ENCODE data around the gene PSME2. TPM values are rescaled to one million over a fixed set of nuclear protein-coding genes. Genes with fewer than 3 reads are reported as not detected.

Gene PSME2
- total and polyA plus RNA-seq, 2 of the 13 experiments (the other 11 are each of a cell fraction or from before 2014, with no cell fraction given): 332 to 716 TPM

- TF ChIP-seq TRIM22 (IDR thresholded peaks at IDR 0.05) (no peak), ZNF296 (CRISPR knock-in tag; conservative IDR thresholded peaks at IDR 0.05) (no peak), CENPT (CRISPR knock-in tag; IDR thresholded peaks at IDR 0.05; ENCODE audit: low read depth) (0 out of 2 replicates have a peak, but pooled peaks have one; percentile 18), PRMT3 (CRISPR knock-in tag; IDR thresholded peaks at IDR 0.05; ENCODE audit: borderline replicate concordance, low read depth) (no peak), YY1 (IDR thresholded peaks at IDR 0.05; ENCODE audit: insufficient read depth, insufficient replicate concordance, low read depth, low read length) (no peak), TCF7 (IDR thresholded peaks at IDR 0.05; ENCODE audit: low read depth) (no peak), ZNF772 (CRISPR knock-in tag; IDR thresholded peaks at IDR 0.05) (peak; percentile 58; the same call in 1 of the 2 replicates), MEF2D (CRISPR knock-in tag; IDR thresholded peaks at IDR 0.05) (no peak), ZNF263 (CRISPR knock-in tag; IDR thresholded peaks at IDR 0.05) (peak; percentile 44; the same call in 1 of the 2 replicates), ATF3 (CRISPR knock-in tag; IDR thresholded peaks at IDR 0.05) (peak; percentile 45), NRL (CRISPR knock-in tag; IDR thresholded peaks at IDR 0.05; ENCODE audit: borderline replicate concordance) (no peak), ZNF318 (CRISPR knock-in tag; IDR thresholded peaks at IDR 0.05) (0 out of 2 replicates have a peak, but pooled peaks have one; percentile 61), ZNF431 (CRISPR knock-in tag; IDR thresholded peaks at IDR 0.05; ENCODE audit: borderline replicate concordance, low read depth) (no peak), HOXD1 (CRISPR knock-in tag; IDR thresholded peaks at IDR 0.05) (no peak), ZNF180 (CRISPR knock-in tag; IDR thresholded peaks at IDR 0.05; ENCODE audit: borderline replicate concordance, low read depth) (no peak), STAG1 (CRISPR knock-in tag; IDR thresholded peaks at IDR 0.05) (no peak), MYPOP (CRISPR knock-in tag; IDR thresholded peaks at IDR 0.05) (no peak), ZBTB1 (CRISPR knock-in tag; IDR thresholded peaks at IDR 0.05; ENCODE audit: borderline replicate concordance) (no peak)
Observed at GRCh38 chr14:24138396-24139271, 7.8 kb downstream of the PSME2 start (continued).
